Coronary artery (tissue), 2 donors: ENCODE measurements around the gene NACA2.

Source experiments
- DNase-seq: peaks from one replicate; pipeline ENCODE4 v3.0.0-alpha.2; 2017; ENCODE audit warnings: low spot score
- H3K27ac ChIP-seq, 2 donors: fragments of 200-600 bp; sonication (generic); one replicate each; pipeline ENCODE4 v1.5.1; 2016 to 2019
- H3K4me3 ChIP-seq: fragments of 200-600 bp; sonication (generic); 2 replicates; pipeline ENCODE4 v1.5.1; 2016; ENCODE audit warnings: mild to moderate bottlenecking, moderate library complexity
- CTCF ChIP-seq: fragments of 200-600 bp; sonication (generic); IDR thresholded peaks from one replicate; pipeline ENCODE4 v1.5.1; 2019; ENCODE audit warnings: antibody characterized with exemption

The NACA2 gene

GRCh38 chr17:61619493-61619892 lies 28.5 kb upstream of the NACA2 start:
- Histone ChIP-seq H3K27ac (no peak overlapping the region), H3K4me3 (no peak overlapping the region)
- no peak for DNase-seq
- TF ChIP-seq CTCF = no peak

- Histone ChIP-seq H3K4me3 (no peak overlapping the region), H3K27ac (no peak overlapping the region)
- TF ChIP-seq CTCF = no peak
- no peak for DNase-seq
Measured at GRCh38 chr17:61618950-61619349, 27.9 kb upstream of the NACA2 start.

GRCh38 chr17:61617330-61617729 lies 26.3 kb upstream of the NACA2 start:
- no peak overlapping the region for H3K4me3 ChIP-seq
- TF ChIP-seq CTCF = no peak
- H3K27ac ChIP-seq = no peak overlapping the region
- no peak for DNase-seq

GRCh38 chr17:61616783-61617182 lies 25.8 kb upstream of the NACA2 start:
- Histone ChIP-seq H3K27ac (no peak overlapping the region), H3K4me3 (no peak overlapping the region)
- no peak for TF ChIP-seq CTCF
- no peak for DNase-seq

- no peak for TF ChIP-seq CTCF
- DNase-seq = no peak
Measured at GRCh38 chr17:61614219-61614618, 23.2 kb upstream of the NACA2 start.

GRCh38 chr17:61611323-61611722 lies 20.3 kb upstream of the NACA2 start:
- no peak for TF ChIP-seq CTCF
- no peak for DNase-seq
- H3K27ac ChIP-seq = no peak overlapping the region
- no peak overlapping the region for H3K4me3 ChIP-seq

More at GRCh38 chr17:61614219-61614618, 23.2 kb upstream of the NACA2 start:
- no peak overlapping the region for H3K4me3 ChIP-seq
- H3K27ac ChIP-seq = no peak overlapping the region

- no peak for TF ChIP-seq CTCF
- no peak overlapping the region for H3K27ac ChIP-seq
- H3K4me3 ChIP-seq = no peak overlapping the region
- no peak for DNase-seq
Measured at GRCh38 chr17:61605692-61606091, 14.7 kb upstream of the NACA2 start.
